ENCODE data around the gene SLC29A2. TPM values are rescaled to one million over a fixed set of nuclear protein-coding genes. Genes with fewer than 3 reads are reported as not detected.
A peak's percentile ranks its signal among the peaks of the same experiment; 100 is the strongest.

The SLC29A2 gene
- total RNA-seq, 1 experiment from 2014 or later, result 25.5 TPM

- Histone ChIP-seq H3K27ac (ENCODE audit: low read length) (no peak overlapping the region), H3K4me2 (ENCODE audit: low read length) (peak overlapping the region; percentile 37; the same call in 1 of the 2 replicates), H3K9ac (ENCODE audit: low read length) (no peak overlapping the region), H4K20me1 (ENCODE audit: low read length) (no peaks in the 10 kb centered on the region), H3K36me3 (ENCODE audit: low read depth, low read length) (peaks cover 14% of the 10 kb centered on the region; the same call in 1 of the 2 replicates), H3K4me1 (ENCODE audit: insufficient read depth, low read length) (peaks cover 23% of the 10 kb centered on the region), H3K9me2 (replicated peaks; ENCODE audit: low read length) (no peaks in the 10 kb centered on the region), H2AFZ (ENCODE audit: low read length) (0 out of 2 replicates have a peak overlapping the region, but pooled peaks have one; percentile 17), H3F3A (ENCODE audit: low read length, unreplicated experiment) (no peaks in the 10 kb centered on the region), H3K4me3 (ENCODE audit: low read length) (no peak overlapping the region), H3K27me3 (ENCODE audit: low read length) (no peaks in the 10 kb centered on the region), H3K9me3 (ENCODE audit: low read length) (no peaks in the 10 kb centered on the region), H3K79me2 (ENCODE audit: low read length) (no peaks in the 10 kb centered on the region)
- no TSS peak for BruUV-seq (replicated peaks)
- intact Hi-C loops (cut with micrococcal nuclease), result loop anchor here (1.0 kb wide), 2 partner anchors 16 to 61 kb away; no protein-coding TSS in a partner anchor
- DNase-seq (peak; percentile 88), ATAC-seq (peak; percentile 81)
- CTCF ChIA-PET, result interaction anchor here (0.6 to 1.2 kb wide), 3 partner anchors 16 to 499 kb away, joined by 3 to 6 read pairs (median 3); no protein-coding TSS in a partner anchor
- TF ChIP-seq EZH2phosphoT487 (IDR thresholded peaks at IDR 0.05; ENCODE audit: borderline replicate concordance, low read length) (no peak), CTCF (conservative IDR thresholded peaks at IDR 0.05; ENCODE audit: low read depth, low read length) (peak; percentile 97)
- POLR2A ChIA-PET (ENCODE audit: unreplicated experiment), result no interaction called here
These were observed 43.0 kb downstream of the SLC29A2 start for GRCh38 chr11:66328302-66329144.

- no peak overlapping the region for H3K4me2 ChIP-seq (ENCODE audit: low read length)
- no TSS peak for BruUV-seq (replicated peaks)
- H3K4me1 ChIP-seq (ENCODE audit: insufficient read depth, low read length), result peaks cover 23% of the 10 kb centered on the region
- DNase-seq, result no peak
- H2AFZ ChIP-seq (ENCODE audit: low read length), result no peak overlapping the region
- no peak overlapping the region for H3K4me3 ChIP-seq (ENCODE audit: low read length)
- H3K9me2 ChIP-seq (replicated peaks; ENCODE audit: low read length), result no peaks in the 10 kb centered on the region
- peak; percentile 6 for ATAC-seq
- ChIA-PET CTCF (no interaction called here), POLR2A (ENCODE audit: unreplicated experiment) (no interaction called here)
- no peak overlapping the region for H3K9ac ChIP-seq (ENCODE audit: low read length)
- intact Hi-C loops (cut with micrococcal nuclease), result loop anchor here (1.0 kb wide), 2 partner anchors 16 to 61 kb away; no protein-coding TSS in a partner anchor
- TF ChIP-seq EZH2 (IDR thresholded peaks at IDR 0.05; ENCODE audit: low read length, unreplicated experiment), result no peak
- TF ChIP-seq EZH2phosphoT487 (IDR thresholded peaks at IDR 0.05; ENCODE audit: borderline replicate concordance, low read length), result no peak
- no peak for TF ChIP-seq CTCF (conservative IDR thresholded peaks at IDR 0.05; ENCODE audit: low read depth, low read length)
- no peaks in the 10 kb centered on the region for H3K27me3 ChIP-seq (ENCODE audit: low read length)
- H3K36me3 ChIP-seq (ENCODE audit: low read depth, low read length), result peaks cover 9% of the 10 kb centered on the region; the same call in 1 of the 2 replicates
- H3F3A ChIP-seq (ENCODE audit: low read length, unreplicated experiment), result no peaks in the 10 kb centered on the region
- H3K27ac ChIP-seq (ENCODE audit: low read length), result 0 out of 2 replicates have a peak overlapping the region, but pooled peaks have one; percentile 37
- no peaks in the 10 kb centered on the region for H3K79me2 ChIP-seq (ENCODE audit: low read length)
- H3K9me3 ChIP-seq (ENCODE audit: low read length), result no peaks in the 10 kb centered on the region
- no peaks in the 10 kb centered on the region for H4K20me1 ChIP-seq (ENCODE audit: low read length)
These were observed 43.6 kb downstream of the SLC29A2 start for GRCh38 chr11:66328031-66328301.

Measured in PC-3 (cell line).